ENCODE measurements around the gene DUSP22.

The DUSP22 gene

GRCh38 chr6:343960-344815 is 51.9 kb downstream of the DUSP22 start:
- no peak overlapping the region for H3K4me3 ChIP-seq (ENCODE audit: low read length)
- no peak for DNase-seq (ENCODE audit: low read depth, low spot score)

- no peak overlapping the region for H3K4me3 ChIP-seq (ENCODE audit: low read length)
- no peak for DNase-seq (ENCODE audit: low read depth, low spot score)
Measured at GRCh38 chr6:344816-345340, 52.6 kb downstream of the DUSP22 start.

- no peak overlapping the region for H3K4me3 ChIP-seq (ENCODE audit: low read length)
- no peak for DNase-seq (ENCODE audit: low read depth, low spot score)
Measured at GRCh38 chr6:345747-346385, 53.6 kb downstream of the DUSP22 start.

- H3K4me3 ChIP-seq (ENCODE audit: low read length), result no peak overlapping the region
- no peak for DNase-seq (ENCODE audit: low read depth, low spot score)
Measured at GRCh38 chr6:346386-347030, 54.2 kb downstream of the DUSP22 start.

- no peak overlapping the region for H3K4me3 ChIP-seq (ENCODE audit: low read length)
- no peak for DNase-seq (ENCODE audit: low read depth, low spot score)
Measured at GRCh38 chr6:347232-347631, 54.9 kb downstream of the DUSP22 start.

- no peak for DNase-seq (ENCODE audit: low read depth, low spot score)
- H3K4me3 ChIP-seq (ENCODE audit: low read length), result no peak overlapping the region
Measured at GRCh38 chr6:347951-348859, 55.9 kb downstream of the DUSP22 start.

GRCh38 chr6:348860-349396 is 56.6 kb downstream of the DUSP22 start:
- no peak for DNase-seq (ENCODE audit: low read depth, low spot score)

GRCh38 chr6:349491-349921 is 57.2 kb downstream of the DUSP22 start:
- H3K4me3 ChIP-seq (ENCODE audit: low read length), result no peak overlapping the region
- DNase-seq (ENCODE audit: low read depth, low spot score), result no peak

More at GRCh38 chr6:348860-349396, 56.6 kb downstream of the DUSP22 start:
- no peak overlapping the region for H3K4me3 ChIP-seq (ENCODE audit: low read length)

GRCh38 chr6:350371-350770 is 58.1 kb downstream of the DUSP22 start:
- DNase-seq (ENCODE audit: low read depth, low spot score), result no peak
- no peak overlapping the region for H3K4me3 ChIP-seq (ENCODE audit: low read length)

- no peak overlapping the region for H3K4me3 ChIP-seq (ENCODE audit: low read length)
- no peak for DNase-seq (ENCODE audit: low read depth, low spot score)
Measured at GRCh38 chr6:351011-351866, 59.0 kb downstream of the DUSP22 start.

GRCh38 chr6:351867-352289 is 59.6 kb downstream of the DUSP22 start:
- DNase-seq (ENCODE audit: low read depth, low spot score), result no peak
- H3K4me3 ChIP-seq (ENCODE audit: low read length), result no peak overlapping the region

GRCh38 chr6:352474-352873 is 60.2 kb downstream of the DUSP22 start:
- H3K4me3 ChIP-seq (ENCODE audit: low read length), result no peak overlapping the region
- DNase-seq (ENCODE audit: low read depth, low spot score), result no peak

GRCh38 chr6:352896-353470 is 60.7 kb downstream of the DUSP22 start:
- no peak for DNase-seq (ENCODE audit: low read depth, low spot score)
- H3K4me3 ChIP-seq (ENCODE audit: low read length), result no peak overlapping the region

- no peak overlapping the region for H3K4me3 ChIP-seq (ENCODE audit: low read length)
- DNase-seq (ENCODE audit: low read depth, low spot score), result no peak
Measured at GRCh38 chr6:353642-354614, 61.6 kb downstream of the DUSP22 start.

GRCh38 chr6:354631-355280 is 62.5 kb downstream of the DUSP22 start:
- DNase-seq (ENCODE audit: low read depth, low spot score), result no peak
- no peak overlapping the region for H3K4me3 ChIP-seq (ENCODE audit: low read length)

Data from Jurkat, Clone E6-1 (cell line).